IPS-15b (cell line): Measurements from ENCODE around the gene S100P.
"Not testable (repeated sequence)": the region's sequence is repeated elsewhere in the genome, so short reads cannot be mapped to it uniquely, and the experiment has no call there.

Experiments used
- H3K27me3 ChIP-seq: one replicate; pipeline ENCODE4 v1.6.1; 2013; ENCODE audit warnings: low read length; ENCODE audit not compliant: control insufficient read depth, insufficient read depth
- H3K36me3 ChIP-seq: one replicate; pipeline ENCODE4 v1.6.1; 2013; ENCODE audit warnings: low read length; ENCODE audit not compliant: control insufficient read depth, insufficient read depth
- H3K4me1 ChIP-seq: one replicate; pipeline ENCODE4 v1.6.1; 2013; ENCODE audit warnings: mild to moderate bottlenecking, low read length; ENCODE audit not compliant: control insufficient read depth, insufficient read depth
- H3K4me3 ChIP-seq: one replicate; pipeline ENCODE4 v1.5.1; 2013; ENCODE audit warnings: low read depth, low read length
- H3K9ac ChIP-seq: one replicate; pipeline ENCODE4 v1.6.1; 2013; ENCODE audit warnings: low read depth, mild to moderate bottlenecking, low read length
- H3K9me3 ChIP-seq: one replicate; pipeline ENCODE4 v1.6.1; 2013; ENCODE audit warnings: mild to moderate bottlenecking, low read length; ENCODE audit not compliant: control insufficient read depth, insufficient read depth

Gene S100P

GRCh38 chr4:6720202-6720699 is 26.6 kb downstream of the S100P start:
- H3K4me1 ChIP-seq: peaks cover 5% of the 10 kb centered on the region
- H3K4me3 ChIP-seq: no peak overlapping the region
- no peak overlapping the region for H3K9ac ChIP-seq
- H3K9me3 ChIP-seq: no peaks in the 10 kb centered on the region
- no peaks in the 10 kb centered on the region for H3K36me3 ChIP-seq
- H3K27me3 ChIP-seq: no peaks in the 10 kb centered on the region

DNA sequence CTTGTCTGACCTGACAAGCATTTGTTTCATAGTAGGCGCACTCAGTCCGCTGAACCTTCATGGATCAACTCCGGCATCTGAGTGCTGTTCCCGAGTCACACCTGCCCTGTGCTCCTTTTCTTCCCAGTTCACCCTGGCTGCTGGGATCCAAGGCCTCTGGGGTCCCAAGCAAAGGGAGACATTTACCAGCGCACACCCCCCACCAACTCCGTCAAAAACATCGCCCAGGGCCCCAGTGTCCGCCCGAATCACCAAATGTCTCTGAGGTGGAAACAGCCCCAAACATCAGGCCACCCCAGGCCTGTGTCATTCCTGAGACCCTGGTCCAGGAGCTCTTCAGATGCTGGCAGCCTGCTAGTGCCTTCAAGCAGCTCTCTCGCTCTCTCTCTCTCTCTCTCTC is 27.4 kb downstream of the S100P start:
- no peak overlapping the region for H3K4me3 ChIP-seq

DNA sequence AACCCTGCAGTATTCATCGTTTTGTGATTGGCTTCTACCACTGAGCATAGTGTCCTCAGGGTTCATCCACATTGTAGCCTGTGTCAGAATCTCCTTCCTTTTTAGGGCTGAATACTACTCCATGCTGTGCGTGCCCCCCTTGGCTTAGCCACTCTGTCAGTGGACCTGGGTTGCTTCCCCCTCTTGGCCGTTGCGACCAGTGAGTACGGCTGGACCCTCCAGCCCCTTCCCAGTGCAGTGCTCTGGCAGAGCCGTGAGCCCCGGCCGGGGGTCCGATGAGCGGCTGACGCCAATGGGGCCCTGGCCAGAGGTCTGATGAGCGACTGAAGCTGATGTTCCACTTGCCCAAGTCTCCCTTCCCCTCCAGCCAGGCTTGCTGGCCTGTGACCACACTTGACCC is 29.2 kb downstream of the S100P start:
- H3K27me3 ChIP-seq: no peaks in the 10 kb centered on the region
- peaks cover 2% of the 10 kb centered on the region for H3K4me1 ChIP-seq
- no peak overlapping the region for H3K4me3 ChIP-seq
- H3K9ac ChIP-seq: no peak overlapping the region
- no peaks in the 10 kb centered on the region for H3K36me3 ChIP-seq
- no peaks in the 10 kb centered on the region for H3K9me3 ChIP-seq

More for the DNA sequence above, 27.4 kb downstream of the S100P start:
- no peak overlapping the region for H3K9ac ChIP-seq
- H3K27me3 ChIP-seq: no peaks in the 10 kb centered on the region
- no peaks in the 10 kb centered on the region for H3K36me3 ChIP-seq
- H3K9me3 ChIP-seq: no peaks in the 10 kb centered on the region
- peaks cover 5% of the 10 kb centered on the region for H3K4me1 ChIP-seq

- Histone ChIP-seq H3K9ac (no peak overlapping the region), H3K4me1 (no peaks in the 10 kb centered on the region), H3K36me3 (no peaks in the 10 kb centered on the region)
Measured at GRCh38 chr4:6723851-6724250, 30.2 kb downstream of the S100P start.

GRCh38 chr4:6724421-6725111 is 30.9 kb downstream of the S100P start:
- H3K9ac ChIP-seq: no peak overlapping the region

More at GRCh38 chr4:6723851-6724250, 30.2 kb downstream of the S100P start:
- Histone ChIP-seq H3K4me3 (no peak overlapping the region), H3K27me3 (no peaks in the 10 kb centered on the region), H3K9me3 (no peaks in the 10 kb centered on the region)

DNA sequence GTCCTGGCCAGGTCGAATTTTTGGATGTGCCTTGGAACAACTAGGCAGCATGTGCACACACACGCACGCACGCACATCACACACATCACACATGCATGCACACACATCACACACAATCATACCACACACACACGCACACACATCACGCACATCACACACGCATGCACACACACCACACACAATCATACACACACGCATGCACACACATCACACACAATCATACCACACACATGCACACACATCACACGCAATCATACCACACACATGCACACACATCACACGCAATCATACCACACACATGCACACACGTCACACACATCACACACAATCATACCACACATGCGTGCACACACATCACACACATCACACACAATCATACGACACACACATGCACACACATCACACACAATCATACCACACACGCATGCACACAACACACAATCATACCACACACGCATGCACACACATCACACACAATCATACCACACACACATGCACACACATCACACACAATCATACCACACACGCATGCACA is 31.8 kb downstream of the S100P start:
- H3K9me3 ChIP-seq, H3K27me3 ChIP-seq, H3K9ac ChIP-seq, H3K4me1 ChIP-seq, H3K36me3 ChIP-seq, H3K4me3 ChIP-seq: not testable (repeated sequence)

More at GRCh38 chr4:6724421-6725111, 30.9 kb downstream of the S100P start:
- Histone ChIP-seq H3K4me3 (no peak overlapping the region), H3K27me3 (no peaks in the 10 kb centered on the region), H3K36me3 (no peaks in the 10 kb centered on the region), H3K9me3 (no peaks in the 10 kb centered on the region), H3K4me1 (no peaks in the 10 kb centered on the region)

DNA sequence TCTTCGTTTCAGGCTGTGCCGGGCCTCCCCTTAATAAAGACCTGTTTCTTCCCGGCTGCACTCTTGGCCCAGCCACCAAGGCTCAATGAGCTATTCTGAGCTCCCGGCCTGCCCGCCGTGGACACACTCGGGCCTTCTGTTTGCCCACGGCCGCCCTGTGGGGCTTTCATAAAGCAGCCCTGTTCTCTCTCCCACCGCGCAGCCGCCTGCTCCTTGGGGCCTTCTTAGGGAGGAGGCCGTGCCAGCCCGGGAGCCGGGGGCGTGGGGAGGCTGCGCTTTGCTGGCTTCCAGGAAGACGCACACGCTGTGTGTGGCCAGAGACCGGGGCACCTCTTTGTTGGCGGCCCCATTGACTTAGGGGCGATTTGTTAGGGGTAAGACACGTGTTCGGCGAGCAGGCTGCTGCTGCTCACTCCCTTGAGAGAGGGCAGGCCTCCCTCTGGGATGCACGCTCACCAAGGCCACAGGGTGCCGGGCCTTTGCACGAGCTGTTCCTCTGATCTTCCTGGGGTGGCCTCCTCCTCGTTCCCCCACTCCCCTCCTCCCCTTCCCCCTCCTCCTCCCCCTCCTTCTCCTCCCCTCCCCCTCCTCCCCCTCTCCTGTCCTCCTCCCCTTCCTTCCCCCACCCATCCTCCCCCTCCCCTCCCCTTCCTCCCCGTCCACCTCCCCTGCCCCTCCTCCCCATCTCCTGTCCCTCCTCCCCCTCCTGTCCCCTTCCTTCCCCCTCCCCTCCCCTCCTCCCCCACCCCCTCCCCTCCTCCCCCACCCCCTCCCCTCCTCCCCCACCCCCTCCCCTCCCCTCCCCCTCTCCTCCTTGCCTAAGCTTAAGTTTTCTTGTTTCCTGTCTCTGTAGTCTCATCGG is 33.6 kb downstream of the S100P start:
- no peaks in the 10 kb centered on the region for H3K4me1 ChIP-seq
- no peak overlapping the region for H3K9ac ChIP-seq
- H3K36me3 ChIP-seq: no peaks in the 10 kb centered on the region
- H3K9me3 ChIP-seq: no peaks in the 10 kb centered on the region
- H3K27me3 ChIP-seq: no peaks in the 10 kb centered on the region
- H3K4me3 ChIP-seq: no peak overlapping the region

GRCh38 chr4:6727943-6728250 is 34.2 kb downstream of the S100P start:
- H3K9ac ChIP-seq: no peak overlapping the region
- no peaks in the 10 kb centered on the region for H3K9me3 ChIP-seq
- no peaks in the 10 kb centered on the region for H3K4me1 ChIP-seq
- H3K27me3 ChIP-seq: no peaks in the 10 kb centered on the region
- H3K36me3 ChIP-seq: no peaks in the 10 kb centered on the region
- H3K4me3 ChIP-seq: no peak overlapping the region

DNA sequence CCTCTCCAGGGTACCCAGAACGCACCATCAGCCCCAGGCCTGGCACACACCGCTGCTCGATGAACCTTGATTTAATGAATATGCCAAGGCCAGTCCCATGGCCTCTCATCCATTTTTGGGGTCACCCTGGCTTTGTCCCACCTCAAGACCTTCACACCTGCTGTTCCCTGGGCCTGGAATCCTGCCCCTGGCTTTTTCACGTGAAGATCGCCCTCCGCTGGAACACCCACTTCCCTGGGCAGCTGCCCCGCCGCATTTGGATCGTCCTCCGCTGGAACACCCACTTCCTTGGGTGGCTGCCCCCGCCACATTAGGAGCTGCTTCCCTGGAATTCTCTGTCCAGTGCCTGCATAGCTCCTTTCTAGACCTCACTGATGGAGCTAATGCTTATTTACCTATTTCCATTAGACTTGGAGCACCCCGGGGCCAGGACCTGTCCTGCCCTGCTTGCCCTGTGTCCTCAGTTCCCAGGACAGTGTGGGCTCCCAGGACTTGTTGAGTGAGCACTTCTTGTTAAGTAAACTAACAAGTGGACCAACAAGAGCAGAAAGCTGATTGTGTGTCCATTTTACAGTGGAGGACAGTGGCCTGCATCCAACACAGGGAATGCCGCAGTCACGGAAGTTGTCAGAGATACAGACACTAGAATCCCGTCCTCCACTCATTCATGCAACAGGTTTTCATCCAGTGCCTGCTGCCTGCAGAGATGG is 34.8 kb downstream of the S100P start:
- Histone ChIP-seq H3K4me3 (no peak overlapping the region), H3K9me3 (no peaks in the 10 kb centered on the region), H3K36me3 (no peaks in the 10 kb centered on the region), H3K4me1 (no peaks in the 10 kb centered on the region), H3K27me3 (no peaks in the 10 kb centered on the region), H3K9ac (no peak overlapping the region)

DNA sequence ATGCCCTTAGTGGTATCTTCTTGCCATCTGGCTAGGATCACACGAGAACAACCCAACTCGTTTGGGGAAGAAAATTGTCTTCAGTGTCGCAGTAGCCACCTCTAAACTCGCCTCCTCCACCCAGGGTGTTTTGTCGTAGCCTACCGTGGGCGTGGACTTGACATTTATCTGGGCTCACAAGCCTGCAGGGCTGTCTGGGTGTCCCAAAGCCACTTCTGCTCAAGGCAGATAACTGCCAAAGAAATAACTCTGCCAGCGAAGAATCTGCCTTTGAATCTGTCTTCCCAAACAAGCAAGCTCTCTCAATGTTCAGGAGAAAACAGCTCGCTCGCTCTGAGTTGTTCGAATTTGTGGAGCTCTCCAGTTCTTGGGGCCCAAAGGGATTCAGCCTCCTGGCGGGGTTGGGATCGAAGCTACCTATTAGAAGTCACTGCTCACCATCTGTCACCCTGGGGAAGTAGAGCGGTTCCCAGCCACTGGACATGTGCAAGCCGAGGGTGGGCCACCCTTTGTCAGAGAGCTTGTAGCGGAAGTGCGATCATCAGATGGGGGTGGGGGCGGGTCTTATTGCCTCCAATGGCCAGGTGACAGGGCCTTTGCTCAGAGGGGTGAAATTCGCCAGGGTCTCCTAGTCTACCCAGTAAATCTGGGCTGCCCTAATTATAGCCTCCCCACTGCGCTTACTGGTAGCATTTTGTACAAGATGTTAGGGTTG is 37.1 kb downstream of the S100P start:
- Histone ChIP-seq H3K27me3 (no peaks in the 10 kb centered on the region), H3K9ac (no peak overlapping the region), H3K4me1 (no peaks in the 10 kb centered on the region), H3K9me3 (no peaks in the 10 kb centered on the region), H3K36me3 (no peaks in the 10 kb centered on the region), H3K4me3 (no peak overlapping the region)

DNA sequence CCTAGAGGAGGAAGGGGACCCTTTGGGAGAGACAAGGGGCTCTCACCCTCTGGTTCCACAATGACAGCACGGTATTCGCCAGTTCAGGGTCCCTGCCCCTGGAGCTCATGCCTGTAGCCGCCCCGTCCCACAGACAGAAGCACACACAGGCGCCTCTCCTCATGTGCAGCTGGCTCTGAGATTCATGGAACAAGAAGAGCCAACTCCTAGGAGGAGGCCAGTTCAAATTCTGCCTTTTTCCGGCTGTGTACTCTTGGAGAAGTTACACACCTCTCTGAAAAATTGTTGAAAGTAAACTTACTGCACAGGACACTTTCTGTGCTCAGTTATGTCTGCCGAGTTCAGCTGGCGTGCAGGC is 37.6 kb downstream of the S100P start:
- Histone ChIP-seq H3K4me1 (no peaks in the 10 kb centered on the region), H3K36me3 (no peaks in the 10 kb centered on the region), H3K4me3 (no peak overlapping the region), H3K9me3 (no peaks in the 10 kb centered on the region), H3K9ac (no peak overlapping the region), H3K27me3 (no peaks in the 10 kb centered on the region)
